Esophagus mucosa (tissue), 1 donor: ENCODE results near the gene IDH2. TPM values are rescaled to one million over a fixed set of nuclear protein-coding genes. Genes with fewer than 3 reads are reported as not detected.

Experiments used
- ATAC-seq: fragments of 200-7000 bp; cut with Tn5 transposase; one replicate; pipeline ENCODE4 v1.9.1; 2020
- total RNA-seq: library from RNA; stranded (reverse); gene quantifications from one replicate; pipeline ENCODE4 v1.2.4, GENCODE V29; 2023
- donor health status: DM: yes; HTN: yes; CAD: no.

The IDH2 gene
- total RNA-seq, 1 donor from 2014 or later: 114 TPM

- no peak for ATAC-seq
These were observed 59.3 kb downstream of the IDH2 start for GRCh38 chr15:90042766-90043529.

GRCh38 chr15:90042356-90042755 is 59.9 kb downstream of the IDH2 start:
- ATAC-seq: no peak

GRCh38 chr15:90040618-90041017 is 61.6 kb downstream of the IDH2 start:
- ATAC-seq: no peak

GRCh38 chr15:90039996-90040395 is 62.3 kb downstream of the IDH2 start:
- no peak for ATAC-seq

GRCh38 chr15:90038632-90039095 is 63.6 kb downstream of the IDH2 start:
- ATAC-seq: no peak

- no peak for ATAC-seq
These were observed 64.2 kb downstream of the IDH2 start for GRCh38 chr15:90037961-90038631.

- no peak for ATAC-seq
These were observed 64.8 kb downstream of the IDH2 start for GRCh38 chr15:90037511-90037860.

GRCh38 chr15:90036806-90037510 is 65.3 kb downstream of the IDH2 start:
- no peak for ATAC-seq

- ATAC-seq: no peak
These were observed 65.9 kb downstream of the IDH2 start for GRCh38 chr15:90036343-90036742.

- ATAC-seq: no peak
These were observed 66.4 kb downstream of the IDH2 start for GRCh38 chr15:90035840-90036230.

- ATAC-seq: peak; percentile 57
These were observed 67.0 kb downstream of the IDH2 start for GRCh38 chr15:90035095-90035839.

GRCh38 chr15:90033448-90033847 is 68.8 kb downstream of the IDH2 start:
- ATAC-seq: no peak

Other genes starting within 250 kb of the IDH2 start
- gene AP3S2, start 208.5 kb downstream of the IDH2 start, total RNA-seq: 20.6 TPM
- gene ARPIN, start 189.5 kb downstream of the IDH2 start, total RNA-seq: 17.5 TPM
- 27.9 TPM for gene ZNF710, start 101.1 kb downstream of the IDH2 start, total RNA-seq
- gene SEMA4B, start 98.9 kb upstream of the IDH2 start, total RNA-seq: 216 TPM
- gene CIB1, start 131.5 kb upstream of the IDH2 start, total RNA-seq: 118 TPM
- 6.5 TPM for gene GDPGP1, start 131.7 kb upstream of the IDH2 start, total RNA-seq
- gene TTLL13, start 147.1 kb upstream of the IDH2 start, total RNA-seq: not detected
- 41.0 TPM for gene NGRN, start 163.2 kb upstream of the IDH2 start, total RNA-seq
- gene ZNF774, start 249.8 kb upstream of the IDH2 start, total RNA-seq: 2.4 TPM